ENCODE data around the gene KLK11. TPM values are rescaled to one million over a fixed set of nuclear protein-coding genes. Genes with fewer than 3 reads are reported as not detected.

KLK11 gene
- total and polyA plus RNA-seq, 10 of the 15 experiments (the other 5 are each of a cell fraction or from before 2014, with no cell fraction given): not detected

DNA sequence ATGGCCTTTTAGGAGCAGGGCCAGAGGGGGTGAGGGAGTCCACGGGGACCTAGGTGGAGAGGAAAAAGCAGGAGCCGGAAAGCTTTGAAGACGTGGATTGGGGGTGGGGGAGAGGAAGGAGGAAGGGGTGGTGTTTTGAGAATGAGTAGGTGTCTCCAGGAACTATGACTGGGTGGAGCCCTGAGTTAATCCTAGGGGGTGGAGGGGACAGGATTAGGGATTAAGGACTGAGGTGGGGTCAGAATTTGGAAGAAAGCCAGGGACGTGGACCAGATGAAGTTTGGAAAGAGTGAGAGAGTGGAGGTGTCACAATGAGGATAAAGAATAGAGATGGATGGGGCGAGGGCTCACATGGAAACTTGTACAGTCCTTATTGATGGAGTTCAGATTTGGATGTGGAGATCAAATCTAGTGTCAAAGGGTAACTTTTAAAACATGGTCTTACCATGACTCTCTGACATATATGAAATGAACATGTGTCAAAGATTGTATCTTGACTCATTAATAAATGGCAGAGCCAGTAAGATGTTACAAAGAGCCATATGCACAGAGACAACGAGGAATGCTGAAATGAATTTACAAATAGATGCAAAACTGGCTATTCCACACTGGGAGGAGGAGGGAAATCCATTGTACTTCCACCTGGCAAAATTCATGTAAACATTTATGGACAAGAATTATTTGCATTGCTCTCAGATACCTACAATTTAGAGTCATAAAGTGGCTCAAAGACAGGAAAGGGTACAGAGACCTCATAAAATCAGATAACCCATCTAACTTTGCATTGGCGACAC lies 40.2 kb upstream of the KLK11 start:
- DNase-seq (ENCODE audit: low read depth, low spot score) (no peak), ATAC-seq (no peak), FAIRE-seq (no peak)
- H2AFZ ChIP-seq (ENCODE audit: control insufficient read depth, low read depth, low read length): no peak overlapping the region
- H3K36me3 ChIP-seq (ENCODE audit: control insufficient read depth in 2 of 2, insufficient read depth in 2 of 2, low read length in 1 of 2): no peaks in the 10 kb centered on the region
- TF ChIP-seq CREM (IDR thresholded peaks at IDR 0.05; ENCODE audit: low read depth): no peak
- TF ChIP-seq SIX5 (IDR thresholded peaks at IDR 0.05; ENCODE audit: low read depth, low read length, severe bottlenecking): no peak
- TF ChIP-seq, protein P1, sequence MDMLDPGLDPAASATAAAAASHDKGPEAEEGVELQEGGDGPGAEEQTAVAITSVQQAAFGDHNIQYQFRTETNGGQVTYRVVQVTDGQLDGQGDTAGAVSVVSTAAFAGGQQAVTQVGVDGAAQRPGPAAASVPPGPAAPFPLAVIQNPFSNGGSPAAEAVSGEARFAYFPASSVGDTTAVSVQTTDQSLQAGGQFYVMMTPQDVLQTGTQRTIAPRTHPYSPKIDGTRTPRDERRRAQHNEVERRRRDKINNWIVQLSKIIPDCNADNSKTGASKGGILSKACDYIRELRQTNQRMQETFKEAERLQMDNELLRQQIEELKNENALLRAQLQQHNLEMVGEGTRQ (IDR thresholded peaks at IDR 0.05; ENCODE audit: borderline replicate concordance, low read depth, low read length): no peak
- intact Hi-C loops (cut with micrococcal nuclease; ENCODE audit: unreplicated experiment): no loop called here
- no TSS peak for BruUV-seq (replicated peaks)
- WGBS (ENCODE audit: insufficient coverage, insufficient replicate concordance, low lambda C conversion rate, missing lambda C conversion rate): 15% methylated on average over 7 of the region's 7 CpGs
- in situ Hi-C loops (cut with MboI): no loop called here
- no peak overlapping the region for H3K9ac ChIP-seq (ENCODE audit: control insufficient read depth, insufficient read depth, low read length)
- no peaks in the 10 kb centered on the region for H3K4me1 ChIP-seq (ENCODE audit: control insufficient read depth, insufficient read depth, low read length)
- H3K4me2 ChIP-seq (ENCODE audit: control insufficient read depth, insufficient read depth): no peak overlapping the region
- ChIA-PET RAD21 (ENCODE audit: unreplicated experiment) (no interaction called here), POLR2A (no interaction called here), SMC1A (ENCODE audit: uncharacterized antibody, unreplicated experiment) (no interaction called here), CTCF (no interaction called here)
- H4K20me1 ChIP-seq (ENCODE audit: control insufficient read depth, insufficient read depth): no peaks in the 10 kb centered on the region
- no peaks in the 10 kb centered on the region for H3K79me2 ChIP-seq (ENCODE audit: control insufficient read depth, insufficient read depth, low read length)
- H3K9me3 ChIP-seq (replicated peaks; ENCODE audit: control insufficient read depth, insufficient read depth, low read length): no peaks in the 10 kb centered on the region
- H3K27ac ChIP-seq (ENCODE audit: control insufficient read depth, insufficient read depth): no peak overlapping the region
- H3K27me3 ChIP-seq (replicated peaks in 1 of 2; ENCODE audit: control insufficient read depth in 2 of 2, insufficient read depth in 2 of 2, low read length in 1 of 2): no peaks in the 10 kb centered on the region; a peak in 1 of 4 replicates
- no peak overlapping the region for H3K4me3 ChIP-seq

DNA sequence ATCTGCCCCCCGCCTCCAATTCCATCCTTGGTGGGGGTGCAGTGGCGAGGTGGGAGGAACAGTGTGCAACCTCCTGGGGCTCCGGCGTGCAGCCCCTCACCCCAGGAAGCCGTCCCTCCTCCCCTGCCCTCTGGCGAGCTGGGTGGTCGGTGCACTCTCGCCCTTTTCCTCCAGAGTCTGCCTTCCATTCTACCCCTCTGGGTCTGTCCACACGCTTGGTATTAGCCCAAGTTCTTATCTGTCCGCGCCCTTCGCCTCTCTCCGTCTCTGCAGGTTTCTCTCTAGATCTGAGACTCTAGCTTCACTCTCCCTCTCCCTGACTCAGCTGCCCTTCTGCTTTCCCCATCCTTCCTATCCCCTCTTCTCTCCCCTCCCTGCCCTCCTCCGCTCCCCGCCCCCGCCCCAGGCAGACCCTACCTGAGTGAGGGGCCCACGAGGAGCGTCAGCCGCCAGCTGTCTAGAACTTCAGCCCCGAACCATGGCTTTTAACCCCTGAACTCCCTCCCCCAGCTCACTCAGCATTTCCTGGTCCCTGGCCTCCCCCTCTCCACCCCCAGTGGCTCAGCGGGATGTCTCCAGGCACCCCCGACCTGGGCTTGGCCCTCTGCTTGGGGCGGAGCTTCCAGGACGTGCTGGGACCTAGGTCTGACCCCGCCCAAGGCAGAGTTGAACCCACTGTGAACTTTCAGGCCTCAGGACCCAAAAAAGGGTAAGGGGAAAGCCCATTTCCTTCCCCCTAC lies 39.0 kb upstream of the KLK11 start:
- H3K4me2 ChIP-seq (ENCODE audit: control insufficient read depth, insufficient read depth): no peak overlapping the region
- intact Hi-C loops (cut with micrococcal nuclease; ENCODE audit: unreplicated experiment): no loop called here
- H3K4me3 ChIP-seq: no peak overlapping the region
- no peak for TF ChIP-seq RELA (IDR thresholded peaks at IDR 0.05; ENCODE audit: borderline replicate concordance, partially characterized antibody)
- TF ChIP-seq FOXM1 (IDR thresholded peaks at IDR 0.05; ENCODE audit: low read depth, low read length): no peak
- TF ChIP-seq, protein P2, sequence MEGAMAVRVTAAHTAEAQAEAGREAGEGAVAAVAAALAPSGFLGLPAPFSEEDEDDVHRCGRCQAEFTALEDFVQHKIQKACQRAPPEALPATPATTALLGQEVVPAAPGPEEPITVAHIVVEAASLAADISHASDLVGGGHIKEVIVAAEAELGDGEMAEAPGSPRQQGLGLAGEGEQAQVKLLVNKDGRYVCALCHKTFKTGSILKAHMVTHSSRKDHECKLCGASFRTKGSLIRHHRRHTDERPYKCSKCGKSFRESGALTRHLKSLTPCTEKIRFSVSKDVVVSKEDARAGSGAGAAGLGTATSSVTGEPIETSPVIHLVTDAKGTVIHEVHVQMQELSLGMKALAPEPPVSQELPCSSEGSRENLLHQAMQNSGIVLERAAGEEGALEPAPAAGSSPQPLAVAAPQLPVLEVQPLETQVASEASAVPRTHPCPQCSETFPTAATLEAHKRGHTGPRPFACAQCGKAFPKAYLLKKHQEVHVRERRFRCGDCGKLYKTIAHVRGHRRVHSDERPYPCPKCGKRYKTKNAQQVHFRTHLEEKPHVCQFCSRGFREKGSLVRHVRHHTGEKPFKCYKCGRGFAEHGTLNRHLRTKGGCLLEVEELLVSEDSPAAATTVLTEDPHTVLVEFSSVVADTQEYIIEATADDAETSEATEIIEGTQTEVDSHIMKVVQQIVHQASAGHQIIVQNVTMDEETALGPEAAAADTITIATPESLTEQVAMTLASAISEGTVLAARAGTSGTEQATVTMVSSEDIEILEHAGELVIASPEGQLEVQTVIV (IDR thresholded peaks at IDR 0.05; ENCODE audit: borderline replicate concordance, partially characterized antibody): no peak
- TF ChIP-seq PAX8 (IDR thresholded peaks at IDR 0.05): no peak
- no peak for TF ChIP-seq MXI1 (IDR thresholded peaks at IDR 0.05; ENCODE audit: low read depth, low read length)
- no peak for TF ChIP-seq SRF (IDR thresholded peaks at IDR 0.05; ENCODE audit: low read depth in 2 of 2, low read length in 2 of 2)
- TF ChIP-seq POU2F2 (IDR thresholded peaks at IDR 0.05; ENCODE audit: borderline replicate concordance, low read depth, low read length): no peak
- TF ChIP-seq ZNF274 (IDR thresholded peaks at IDR 0.05; ENCODE audit: insufficient read depth, insufficient read length): no peak
- DNase-seq (ENCODE audit: low read depth, low spot score) (no peak), FAIRE-seq (no peak), ATAC-seq (no peak)
- in situ Hi-C loops (cut with MboI): no loop called here
- SMC1A ChIA-PET (ENCODE audit: uncharacterized antibody, unreplicated experiment): interaction anchor here (0.5 kb wide), 1 partner anchor 19 kb away, joined by 3 read pairs; no protein-coding TSS in a partner anchor
- no peak overlapping the region for H3K9ac ChIP-seq (ENCODE audit: control insufficient read depth, insufficient read depth, low read length)
- H2AFZ ChIP-seq (ENCODE audit: control insufficient read depth, low read depth, low read length): no peak overlapping the region
- no peak overlapping the region for H3K27ac ChIP-seq (ENCODE audit: control insufficient read depth, insufficient read depth)
- POLR2A ChIA-PET: no interaction called here
- H3K36me3 ChIP-seq (ENCODE audit: control insufficient read depth in 2 of 2, insufficient read depth in 2 of 2, low read length in 1 of 2): no peaks in the 10 kb centered on the region
- no peaks in the 10 kb centered on the region; a peak in 1 of 4 replicates for H3K27me3 ChIP-seq (replicated peaks in 1 of 2; ENCODE audit: control insufficient read depth in 2 of 2, insufficient read depth in 2 of 2, low read length in 1 of 2)
- H4K20me1 ChIP-seq (ENCODE audit: control insufficient read depth, insufficient read depth): no peaks in the 10 kb centered on the region
- H3K79me2 ChIP-seq (ENCODE audit: control insufficient read depth, insufficient read depth, low read length): no peaks in the 10 kb centered on the region
- WGBS (ENCODE audit: insufficient coverage, insufficient replicate concordance, low lambda C conversion rate, missing lambda C conversion rate): 11% methylated on average over 16 of the region's 25 CpGs
- BruUV-seq (replicated peaks): no TSS peak
- H3K9me3 ChIP-seq (replicated peaks; ENCODE audit: control insufficient read depth, insufficient read depth, low read length): no peaks in the 10 kb centered on the region
- RAD21 ChIA-PET (ENCODE audit: unreplicated experiment): no interaction called here
- no peaks in the 10 kb centered on the region for H3K4me1 ChIP-seq (ENCODE audit: control insufficient read depth, insufficient read depth, low read length)
- CTCF ChIA-PET: no interaction called here
